GM10847 (cell line): ENCODE data around the gene DYNC2LI1.

Source experiments
- POLR2A ChIP-seq: IDR thresholded peaks from 2 replicates; pipeline ENCODE4 v1.6.1; 2011; ENCODE audit not compliant: insufficient read length; ENCODE audit errors: extremely low read depth

The DYNC2LI1 gene

DNA sequence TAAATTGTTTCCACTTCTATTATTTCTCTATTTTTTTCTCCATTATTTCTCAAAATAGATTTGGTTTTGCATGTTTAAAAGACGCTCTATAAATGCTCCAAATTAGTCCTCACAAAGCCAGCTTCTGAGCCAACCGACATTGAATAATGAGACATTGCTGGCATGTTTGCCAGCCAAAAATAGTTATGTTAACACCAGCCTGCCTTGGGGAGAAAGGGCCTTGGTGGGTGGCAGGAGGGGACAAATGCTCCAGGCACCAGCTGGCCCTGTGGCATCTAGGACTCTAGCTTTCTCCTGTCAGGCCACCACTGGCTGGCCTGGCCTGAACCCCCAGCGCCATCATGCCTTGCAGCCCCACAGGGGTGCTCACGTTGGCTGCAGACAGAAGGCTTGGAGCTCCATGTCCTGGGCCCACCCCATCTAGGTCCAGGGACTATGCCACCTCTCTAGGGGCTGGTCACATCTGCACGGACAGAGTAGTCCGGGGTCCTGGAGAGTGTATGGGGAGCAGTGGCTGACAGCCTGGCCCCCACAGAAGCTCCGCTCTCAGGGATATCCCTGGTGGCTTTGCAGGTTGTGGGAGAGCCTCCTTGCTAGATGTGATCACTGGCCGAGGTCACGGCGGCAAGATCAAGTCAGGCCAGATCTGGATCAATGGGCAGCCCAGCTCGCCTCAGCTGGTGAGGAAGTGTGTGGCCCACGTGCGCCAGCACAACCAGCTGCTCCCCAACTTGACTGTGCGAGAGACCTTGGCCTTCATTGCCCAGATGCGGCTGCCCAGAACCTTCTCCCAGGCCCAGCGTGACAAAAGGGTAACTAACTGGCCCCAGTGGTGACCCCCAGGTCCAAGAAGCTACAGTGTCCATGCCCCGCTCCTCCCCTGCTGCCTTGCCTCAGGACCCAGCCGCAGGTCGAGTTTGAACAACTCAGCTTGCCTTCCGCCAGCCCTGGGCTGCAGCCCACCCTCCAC, 77.5 kb downstream of the DYNC2LI1 start:
- no peak for TF ChIP-seq POLR2A

DNA sequence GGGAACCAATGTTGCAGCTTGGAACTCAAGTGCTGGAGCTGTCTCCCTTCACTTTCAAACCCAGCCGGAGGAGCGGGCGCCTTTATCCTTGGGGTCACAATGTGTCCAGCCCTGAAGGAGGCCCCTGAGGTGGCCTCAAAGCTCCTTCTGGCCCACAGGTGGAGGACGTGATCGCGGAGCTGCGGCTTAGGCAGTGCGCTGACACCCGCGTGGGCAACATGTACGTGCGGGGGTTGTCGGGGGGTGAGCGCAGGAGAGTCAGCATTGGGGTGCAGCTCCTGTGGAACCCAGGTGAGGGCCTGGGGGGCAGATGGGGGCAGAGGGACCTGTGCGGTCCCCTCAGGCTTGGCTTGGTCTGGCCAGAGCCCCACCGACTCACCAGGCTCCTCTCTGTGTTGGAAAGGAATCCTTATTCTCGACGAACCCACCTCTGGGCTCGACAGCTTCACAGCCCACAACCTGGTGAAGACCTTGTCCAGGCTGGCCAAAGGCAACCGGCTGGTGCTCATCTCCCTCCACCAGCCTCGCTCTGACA, 78.4 kb downstream of the DYNC2LI1 start:
- TF ChIP-seq POLR2A: no peak

DNA sequence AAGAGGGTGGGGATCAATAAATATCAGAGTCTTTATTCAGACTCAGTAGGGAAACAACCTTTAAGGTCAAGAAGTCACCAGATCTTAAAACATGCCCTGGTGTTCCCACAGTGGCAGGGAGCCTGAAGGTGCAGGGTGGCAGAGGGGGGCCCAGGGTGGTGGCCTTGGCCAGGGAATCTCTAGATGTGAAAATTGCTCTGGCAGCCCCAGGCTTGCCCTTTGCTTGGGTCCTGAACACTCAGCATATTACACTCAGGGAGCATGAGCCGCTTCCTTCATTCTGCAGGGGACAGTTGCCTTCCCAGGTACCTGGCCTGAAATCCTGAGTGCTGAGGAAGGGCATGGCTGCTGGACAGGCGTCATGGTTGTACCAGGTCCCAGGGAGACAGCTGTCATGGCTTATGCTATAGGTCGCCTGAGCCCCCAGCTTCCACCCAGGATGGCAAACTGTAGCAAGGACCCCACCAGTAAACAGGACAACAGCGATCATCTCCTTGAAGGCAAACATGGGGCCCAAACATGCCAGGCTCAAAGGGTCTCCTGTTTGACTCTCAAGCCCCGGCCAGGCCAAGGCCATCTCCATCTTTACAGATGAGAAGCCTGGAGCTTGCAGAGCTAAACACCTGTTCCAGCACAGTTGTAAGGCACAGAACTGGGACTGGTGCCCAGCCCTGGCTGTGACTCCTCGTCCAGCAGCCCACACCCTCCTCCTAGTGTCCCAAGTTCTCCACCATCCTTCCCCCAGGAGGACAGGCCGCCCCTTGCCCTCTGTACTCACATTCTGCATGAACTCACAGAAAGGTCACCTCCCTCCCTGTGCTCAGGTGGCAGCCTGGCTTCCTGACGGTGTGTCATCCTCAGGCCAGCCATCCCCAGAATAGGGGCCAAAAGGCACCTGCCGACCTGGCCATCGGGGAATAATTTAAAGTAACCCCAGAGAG, 79.6 kb downstream of the DYNC2LI1 start:
- TF ChIP-seq POLR2A: no peak

DNA sequence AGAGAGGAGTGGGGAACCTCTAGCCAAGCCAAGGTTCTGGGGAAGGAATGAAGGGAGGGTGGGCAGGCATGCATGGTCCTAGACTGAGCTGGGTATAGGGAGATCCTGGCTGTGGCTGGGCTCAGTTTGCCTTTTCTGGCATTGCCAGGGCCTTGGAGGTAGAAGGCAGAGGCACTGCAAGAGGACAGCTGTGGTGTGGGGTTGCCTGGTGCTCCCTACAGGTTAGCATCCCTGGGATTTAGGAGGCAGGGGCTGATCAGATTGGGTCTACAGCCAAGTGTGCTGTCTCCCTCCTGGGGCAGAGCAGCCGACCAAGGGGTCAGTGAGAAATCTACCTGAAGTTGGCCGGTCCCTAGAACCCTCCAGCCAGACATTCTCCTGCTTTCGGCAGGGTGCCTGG, 80.8 kb downstream of the DYNC2LI1 start:
- TF ChIP-seq POLR2A: no peak

DNA sequence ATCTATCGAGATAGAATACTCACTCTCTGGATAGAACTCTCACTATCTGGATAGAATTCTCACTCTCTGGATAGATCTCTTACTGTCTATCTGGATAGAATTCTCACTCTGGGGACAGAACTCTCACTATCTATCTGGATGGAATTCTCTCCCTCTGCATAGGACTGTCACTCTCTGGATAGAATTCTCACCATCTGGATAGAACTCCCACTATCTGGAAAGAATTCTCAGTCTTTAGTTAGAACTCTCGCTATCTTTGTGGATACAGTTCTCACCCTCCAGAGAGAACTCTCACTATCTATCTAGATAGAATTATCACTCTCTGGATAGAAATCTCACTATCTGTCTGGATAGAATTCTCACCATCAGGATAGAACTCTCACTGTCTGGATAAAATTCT, 81.5 kb downstream of the DYNC2LI1 start:
- TF ChIP-seq POLR2A: no peak
